Sciatic nerve (tissue), 2 donors: ENCODE results near the gene HS3ST2. TPM values are rescaled to one million over a fixed set of nuclear protein-coding genes. Genes with fewer than 3 reads are reported as not detected.
"Not testable (repeated sequence)": the region's sequence is repeated elsewhere in the genome, so short reads cannot be mapped to it uniquely, and the experiment has no call there.

Source experiments
- ATAC-seq: fragments of 200-7000 bp; cut with Tn5 transposase; one replicate; pipeline ENCODE4 v1.9.1; 2020; ENCODE audit warnings: mild to moderate bottlenecking, moderate library complexity
- DNase-seq: peaks from one replicate; pipeline ENCODE4 v3.0.0-alpha.2; 2020; ENCODE audit warnings: low spot score
- intact Hi-C: fragments of 100-400 bp; cut with DNase I; formaldehyde crosslinking; loops from one replicate; pipeline ENCODE4 v1.14.2; 2022
- total RNA-seq: library from RNA; stranded (reverse); fragmentation: NEBNext Ultra II Directional; extraction: Animal tissue kit (Norgen Biotek cat#: 25700); gene quantifications from one replicate; pipeline ENCODE4 v1.2.1, GENCODE V29; 2021
- donor health status: DM: no; HTN: no; CAD: no.
- donor health status: DM: no; HTN: no; CAD: no.

HS3ST2 gene
- total RNA-seq, 1 donor from 2014 or later = 2.6 TPM

DNA sequence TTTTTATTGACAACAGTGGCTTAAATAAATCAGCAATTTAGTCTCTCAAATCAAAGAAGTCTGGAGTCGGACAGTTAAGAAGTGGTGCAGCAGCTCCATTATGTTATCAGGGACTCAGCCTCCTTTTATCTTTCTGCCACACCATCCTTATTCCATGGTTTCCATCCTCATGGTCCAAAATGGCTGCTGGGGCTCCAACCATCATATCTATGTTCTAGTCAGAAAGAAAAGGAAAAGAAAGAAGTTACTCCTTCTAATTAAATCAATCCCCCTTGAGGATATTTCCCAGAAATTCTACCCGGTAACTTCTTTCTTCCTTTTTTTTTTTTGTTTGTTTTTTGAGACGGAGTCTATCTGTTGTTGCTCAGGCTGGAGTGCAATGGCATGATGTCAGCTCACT lies 109.5 kb downstream of the HS3ST2 start:
- DNase-seq (no peak), ATAC-seq (no peak)
- intact Hi-C loops = no loop called here

DNA sequence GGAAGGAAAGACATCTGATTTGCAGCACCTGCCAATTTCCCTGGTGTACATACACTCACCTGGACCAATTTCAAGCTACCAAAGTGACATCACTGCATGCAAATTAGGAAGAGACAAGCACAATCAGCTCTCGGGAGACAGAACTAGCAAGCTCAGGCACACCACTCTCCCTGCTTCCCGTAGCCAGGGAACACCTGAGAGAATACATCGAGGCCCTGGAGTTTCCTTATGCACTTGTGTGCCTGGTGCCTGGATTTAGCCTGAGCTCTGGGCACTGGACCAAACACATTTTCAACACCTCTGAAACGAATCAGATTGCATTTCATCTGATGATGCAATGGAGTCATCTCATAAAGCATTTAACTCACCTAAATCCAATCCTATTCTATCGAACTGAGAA lies 110.5 kb downstream of the HS3ST2 start:
- DNase-seq (no peak), ATAC-seq (no peak)
- intact Hi-C loops = no loop called here

GRCh38 chr16:22926105-22926751 lies 112.3 kb downstream of the HS3ST2 start:
- DNase-seq (no peak), ATAC-seq (no peak)
- intact Hi-C loops = no loop called here

DNA sequence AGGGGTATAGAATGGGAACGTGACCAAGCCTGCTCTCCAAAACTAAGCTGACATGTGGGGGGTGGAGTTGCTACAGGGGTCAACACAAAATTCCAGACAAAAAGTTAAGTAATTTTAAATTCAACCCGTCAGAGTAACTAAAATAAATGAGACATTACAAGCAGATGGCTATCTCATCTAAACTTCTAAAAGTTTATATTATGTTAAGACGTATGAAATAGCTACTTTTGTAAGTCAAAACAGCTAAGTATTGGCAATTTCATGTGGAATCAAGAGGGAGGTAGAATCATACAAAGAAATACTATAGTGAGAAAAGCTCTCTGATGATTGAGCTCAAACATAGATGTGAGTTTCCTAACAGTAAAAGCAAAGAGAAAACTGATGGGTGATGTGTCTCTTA lies 113.3 kb downstream of the HS3ST2 start:
- ATAC-seq (no peak), DNase-seq (no peak)
- intact Hi-C loops = no loop called here

DNA sequence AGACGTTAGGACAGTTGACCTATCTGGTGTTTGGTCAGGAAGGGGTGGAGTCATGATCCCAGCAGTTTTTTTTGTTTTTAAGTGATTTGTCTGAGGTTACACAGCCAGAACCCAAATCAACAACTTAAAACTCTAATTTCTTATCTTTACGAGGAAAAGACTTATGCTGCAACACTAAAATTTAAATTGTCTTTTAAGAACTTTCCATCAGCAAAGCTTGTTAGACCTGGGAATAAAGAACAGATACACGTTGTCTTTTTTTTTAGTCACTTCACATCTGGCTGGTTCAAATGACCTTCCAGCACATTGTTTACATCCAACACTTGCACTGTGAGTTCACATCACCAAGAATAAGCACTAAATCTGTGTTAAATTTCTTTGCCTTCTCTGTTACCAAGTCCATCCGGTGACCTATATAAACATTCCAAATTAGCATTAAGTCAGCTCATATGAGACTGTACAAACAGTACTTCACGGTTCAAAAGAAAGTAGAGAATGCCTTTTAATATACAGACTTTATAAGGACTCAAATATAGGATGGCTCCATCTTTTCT lies 115.0 kb downstream of the HS3ST2 start:
- DNase-seq = no peak
- ATAC-seq = no peak
- intact Hi-C loops = no loop called here

- ATAC-seq = no peak
- intact Hi-C loops = no loop called here
- DNase-seq = no peak
Measured at GRCh38 chr16:22929461-22929860, 115.5 kb downstream of the HS3ST2 start.

DNA sequence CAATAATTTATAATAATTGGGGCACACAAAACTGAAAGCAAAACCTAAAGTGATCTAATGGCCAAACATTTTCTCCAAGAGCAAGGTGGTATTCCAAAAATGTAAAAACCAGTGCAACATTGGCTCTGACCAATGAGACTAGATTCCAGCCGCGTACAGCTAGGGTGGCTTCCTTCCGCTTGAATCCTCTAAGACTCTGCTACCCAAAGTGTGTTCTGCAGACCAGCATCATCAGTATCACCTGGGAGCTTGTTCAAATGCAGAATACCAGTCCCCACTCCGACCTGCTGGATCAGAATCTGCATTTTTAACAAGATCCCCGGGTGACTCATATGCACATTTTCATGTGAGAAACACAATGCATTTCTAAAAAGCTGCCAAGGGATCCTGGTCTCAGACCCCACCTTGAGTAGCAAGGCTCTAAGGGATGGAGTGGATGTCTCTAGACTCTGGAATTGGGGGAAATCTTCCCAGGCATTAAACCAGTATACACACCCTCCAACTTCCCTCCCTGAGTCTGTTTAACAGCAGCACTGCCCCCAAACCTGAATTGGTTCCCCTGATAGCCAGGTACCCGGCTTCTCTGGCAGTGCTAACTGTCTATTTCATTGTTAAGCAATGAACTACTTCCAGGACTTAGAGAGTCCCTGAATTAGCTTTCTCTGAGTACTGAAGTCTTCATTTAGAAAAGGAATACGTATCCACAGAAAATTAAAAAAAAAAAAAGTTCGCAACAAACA lies 118.2 kb downstream of the HS3ST2 start:
- DNase-seq = no peak
- no peak for ATAC-seq
- intact Hi-C loops = no loop called here

DNA sequence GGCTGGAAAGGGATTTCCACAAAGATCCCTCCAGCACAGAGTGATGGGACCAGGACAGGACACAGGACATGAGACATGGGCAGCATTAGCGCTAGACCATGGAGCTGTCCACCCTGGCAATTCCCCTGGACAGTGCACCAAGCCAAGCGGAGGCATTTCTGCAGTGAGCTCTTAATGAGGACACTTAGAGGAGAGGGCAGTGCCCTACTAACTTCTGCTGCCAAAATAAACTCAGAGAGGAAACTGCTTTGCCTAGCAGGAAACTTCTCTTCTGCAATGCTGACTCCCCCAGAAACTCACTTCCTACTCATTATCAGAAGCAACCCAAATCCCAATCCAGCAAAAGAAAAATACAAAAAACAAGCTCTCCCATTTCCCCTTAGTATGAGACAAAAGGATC lies 119.2 kb downstream of the HS3ST2 start:
- ATAC-seq (no peak), DNase-seq (no peak)
- intact Hi-C loops = no loop called here

GRCh38 chr16:22934786-22935185 lies 120.8 kb downstream of the HS3ST2 start:
- intact Hi-C loops = no loop called here
- no peak for DNase-seq
- no peak for ATAC-seq

DNA sequence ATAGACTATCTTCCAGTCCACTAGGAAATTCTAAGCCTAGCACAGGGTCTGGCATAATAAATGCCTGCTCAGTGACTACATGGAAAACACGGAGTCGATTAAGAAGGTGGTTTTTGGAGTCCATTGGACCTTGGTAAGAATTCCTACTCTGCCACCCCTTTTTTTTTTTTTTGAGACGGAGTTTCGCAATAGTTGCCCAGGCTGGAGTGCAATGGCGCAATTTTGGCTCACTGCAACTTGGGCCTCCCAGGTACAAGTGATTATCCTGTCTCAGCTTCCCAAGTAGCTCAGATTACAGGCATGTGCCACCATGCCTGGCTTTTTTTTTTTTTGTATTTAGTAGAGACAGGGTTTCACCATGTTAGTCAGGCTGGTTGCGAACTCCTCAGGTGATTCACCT lies 123.2 kb downstream of the HS3ST2 start:
- ATAC-seq (no peak), DNase-seq (no peak)
- intact Hi-C loops = no loop called here

- no peak for DNase-seq
- ATAC-seq = no peak
- intact Hi-C loops = no loop called here
Measured at GRCh38 chr16:22938647-22939046, 124.7 kb downstream of the HS3ST2 start.

DNA sequence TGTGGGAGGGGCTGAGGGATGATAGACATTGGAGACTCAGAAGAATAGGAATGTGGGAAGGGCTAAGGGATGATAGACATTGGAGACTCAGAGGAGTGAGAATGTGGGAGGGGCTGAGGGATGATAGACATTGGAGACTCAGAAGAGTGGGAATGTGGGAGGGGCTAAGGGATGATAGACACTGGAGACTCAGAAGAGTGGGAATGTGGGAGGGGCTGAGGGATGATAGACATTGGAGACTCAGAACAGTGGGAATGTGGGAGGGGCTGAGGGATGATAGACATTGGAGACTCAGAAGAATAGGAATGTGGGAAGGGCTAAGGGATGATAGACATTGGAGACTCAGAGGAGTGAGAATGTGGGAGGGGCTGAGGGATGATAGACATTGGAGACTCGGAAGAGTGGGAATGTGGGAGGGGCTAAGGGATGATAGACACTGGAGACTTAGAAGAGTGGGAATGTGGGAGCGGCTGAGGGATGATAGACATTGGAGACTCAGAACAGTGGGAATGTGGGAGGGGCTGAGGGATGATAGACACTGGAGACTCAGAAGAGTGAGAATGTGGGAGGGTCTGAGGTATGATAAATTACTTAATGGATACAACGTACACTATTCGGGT lies 125.9 kb downstream of the HS3ST2 start:
- DNase-seq, intact Hi-C loops, ATAC-seq: not testable (repeated sequence)

DNA sequence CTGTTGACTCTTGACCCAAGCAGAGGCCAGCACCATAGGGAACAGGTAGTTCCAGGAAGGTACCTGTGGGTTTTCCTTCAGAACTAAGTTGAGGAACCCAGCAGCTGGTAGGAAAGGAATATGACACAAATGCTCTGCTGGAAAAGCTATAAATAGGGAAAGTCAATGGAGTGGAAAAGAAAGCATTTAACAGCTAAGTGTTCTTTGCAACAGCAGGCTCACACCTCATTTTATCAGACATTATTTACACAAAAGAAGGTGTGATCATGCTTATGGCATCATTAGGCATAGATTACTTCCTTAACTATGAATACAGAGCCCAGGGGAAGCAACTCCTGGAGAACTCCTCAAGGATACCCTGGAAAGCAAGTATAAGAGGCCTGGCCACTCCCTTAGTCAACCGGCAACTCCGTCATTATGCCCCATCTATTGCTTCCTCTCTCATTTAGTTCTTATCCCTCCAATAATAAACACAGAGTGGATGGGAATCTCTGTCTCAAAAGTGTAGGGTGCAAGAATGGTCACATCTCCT lies 128.1 kb downstream of the HS3ST2 start:
- ATAC-seq (no peak), DNase-seq (no peak)
- intact Hi-C loops = no loop called here

- intact Hi-C loops = no loop called here
- DNase-seq = no peak
Measured at GRCh38 chr16:22942811-22943210, 128.8 kb downstream of the HS3ST2 start.

GRCh38 chr16:22945361-22945760 lies 131.4 kb downstream of the HS3ST2 start:
- DNase-seq = no peak
- intact Hi-C loops = no loop called here
- ATAC-seq = no peak

More at GRCh38 chr16:22942811-22943210, 128.8 kb downstream of the HS3ST2 start:
- ATAC-seq = no peak

DNA sequence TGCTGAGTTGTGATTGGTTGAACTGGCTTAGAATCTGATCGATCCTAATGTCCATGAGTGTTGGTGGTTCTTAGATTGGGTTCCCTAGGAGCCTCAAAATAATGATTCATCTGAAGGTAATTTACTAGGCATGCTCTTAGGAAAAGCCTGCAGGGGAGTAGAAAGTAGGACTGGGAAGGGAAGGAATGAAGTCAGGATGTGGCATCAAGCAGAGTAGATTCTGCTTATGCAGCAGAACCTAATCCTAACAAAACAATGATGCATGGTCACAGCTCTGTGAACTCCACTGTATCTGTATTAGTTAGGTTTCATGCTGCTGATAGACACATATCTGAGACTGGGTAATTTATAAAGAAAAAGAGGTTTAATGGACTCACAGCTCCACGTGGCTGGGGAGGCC lies 132.5 kb downstream of the HS3ST2 start:
- ATAC-seq = no peak
- no peak for DNase-seq
- intact Hi-C loops = no loop called here

DNA sequence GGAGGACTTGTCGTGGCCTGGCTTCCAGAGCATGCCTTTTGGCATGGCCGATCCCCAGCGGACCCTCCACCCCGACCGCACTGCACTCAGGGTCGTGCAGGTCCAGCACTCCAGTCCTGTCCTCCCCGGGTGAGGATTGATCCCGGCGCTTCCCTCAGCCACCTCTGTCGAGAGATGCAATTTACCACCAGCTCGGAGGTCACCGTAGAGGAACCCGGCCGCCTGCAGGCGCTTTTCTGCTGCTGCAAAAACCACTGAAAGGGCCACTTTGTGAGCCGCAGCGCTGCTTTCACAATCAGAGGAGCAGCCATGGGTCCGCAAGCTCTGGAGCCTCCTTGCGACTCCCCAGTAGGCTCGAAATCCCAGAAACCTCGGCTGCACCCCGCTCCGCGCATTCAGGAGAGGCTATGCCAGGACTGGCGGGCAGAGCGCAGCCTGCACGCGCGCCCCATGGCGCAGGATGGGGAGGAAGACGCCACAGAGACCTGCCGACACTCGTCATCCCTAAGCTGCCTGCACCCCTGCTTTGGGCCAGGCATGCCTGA lies 134.2 kb downstream of the HS3ST2 start:
- no peak for ATAC-seq
- intact Hi-C loops = no loop called here

GRCh38 chr16:22948603-22949368 lies 134.8 kb downstream of the HS3ST2 start:
- intact Hi-C loops = no loop called here
- peak; percentile 71 for DNase-seq
- ATAC-seq = peak; percentile 72

More for the DNA sequence above, 134.2 kb downstream of the HS3ST2 start:
- DNase-seq = no peak
